Measurements from ENCODE around the gene PDLIM5. TPM values are rescaled to one million over a fixed set of nuclear protein-coding genes. Genes with fewer than 3 reads are reported as not detected.

PDLIM5 gene
- total RNA-seq, 1 donor from 2014 or later, result 27.8 TPM

DNA sequence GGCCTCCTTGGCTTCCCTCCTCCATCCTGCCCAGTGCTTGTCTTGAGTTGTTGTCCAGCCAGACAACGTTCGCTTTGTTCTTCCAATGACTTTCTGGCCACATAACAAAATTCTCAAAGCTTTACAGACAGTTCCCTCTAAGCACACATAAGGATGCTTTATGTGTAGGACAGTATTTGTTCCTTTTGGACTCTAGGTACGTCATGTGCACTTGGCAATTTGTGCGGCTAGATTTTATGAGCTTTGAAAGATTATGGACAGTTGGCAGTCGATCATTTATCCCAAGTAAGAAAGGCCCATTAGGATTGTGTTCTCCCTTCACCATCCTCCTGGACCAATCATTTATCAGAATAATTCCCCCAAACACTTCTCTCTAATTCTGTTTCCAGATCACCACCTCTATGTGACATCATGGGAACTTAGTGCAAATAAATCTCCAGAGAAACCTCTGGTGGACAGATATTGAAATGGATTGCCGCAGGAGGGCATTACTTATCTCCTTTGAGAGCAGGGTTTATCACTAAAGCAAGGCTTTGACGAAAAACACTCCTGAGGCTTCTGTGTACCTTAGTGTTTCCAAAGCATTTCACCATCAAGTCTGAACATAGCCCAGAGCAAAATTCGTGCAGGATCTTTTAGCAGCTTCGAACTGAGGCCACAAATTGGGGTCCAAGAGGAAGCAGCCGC lies 228.6 kb downstream of the PDLIM5 start:
- intact Hi-C loops (cut with micrococcal nuclease), result no loop called here

DNA sequence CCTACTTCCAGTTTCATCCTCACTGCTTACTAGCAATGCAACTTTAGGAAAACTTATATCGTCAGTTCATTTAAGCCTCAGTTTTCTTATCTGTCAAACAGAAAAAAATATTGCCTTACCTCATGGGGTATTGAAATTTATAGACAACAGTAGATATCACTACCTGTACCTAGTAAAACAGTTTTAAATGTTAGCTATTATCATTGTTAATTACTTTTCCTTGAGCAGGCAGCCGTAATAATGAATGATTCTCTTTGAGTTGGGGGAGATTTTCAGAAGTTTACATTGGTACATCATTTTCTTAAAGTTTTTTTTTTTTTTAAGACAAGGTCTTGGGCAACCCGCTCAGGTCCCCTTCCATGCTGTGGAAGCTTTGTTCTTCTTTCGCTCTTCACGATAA lies 234.3 kb downstream of the PDLIM5 start:
- intact Hi-C loops (cut with micrococcal nuclease), result no loop called here

DNA sequence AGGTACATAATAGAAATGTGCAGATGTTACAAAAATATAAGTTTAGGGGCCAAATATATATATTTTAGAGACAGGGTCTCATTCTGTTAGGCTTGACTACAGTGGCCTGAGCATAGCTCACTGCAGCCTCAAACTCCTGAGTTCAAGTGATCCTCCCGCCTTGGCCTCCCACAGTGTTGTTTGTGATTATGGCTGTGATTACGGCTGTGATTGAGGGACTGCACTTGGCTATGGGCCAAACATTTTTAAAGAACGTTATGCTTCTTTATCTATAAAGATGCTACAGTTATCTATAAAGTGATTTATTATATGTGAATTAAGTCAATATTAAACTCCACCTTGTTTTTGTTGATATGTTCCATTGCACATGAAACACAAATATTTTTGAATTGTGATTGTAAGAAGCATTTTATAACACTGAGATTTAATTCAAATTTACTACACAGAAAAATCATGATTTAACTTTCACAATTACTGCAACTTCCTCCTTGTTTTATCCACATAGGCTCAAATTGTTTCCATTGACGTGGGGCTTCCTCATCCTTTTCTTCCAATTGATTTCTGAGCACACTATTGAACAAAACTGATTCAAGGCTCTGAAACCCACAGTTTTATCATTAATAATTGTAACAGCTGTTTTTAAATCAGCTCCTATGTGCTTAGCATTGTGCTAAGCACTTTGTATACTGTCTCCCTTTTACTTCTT lies 237.6 kb downstream of the PDLIM5 start:
- intact Hi-C loops (cut with micrococcal nuclease), result no loop called here

DNA sequence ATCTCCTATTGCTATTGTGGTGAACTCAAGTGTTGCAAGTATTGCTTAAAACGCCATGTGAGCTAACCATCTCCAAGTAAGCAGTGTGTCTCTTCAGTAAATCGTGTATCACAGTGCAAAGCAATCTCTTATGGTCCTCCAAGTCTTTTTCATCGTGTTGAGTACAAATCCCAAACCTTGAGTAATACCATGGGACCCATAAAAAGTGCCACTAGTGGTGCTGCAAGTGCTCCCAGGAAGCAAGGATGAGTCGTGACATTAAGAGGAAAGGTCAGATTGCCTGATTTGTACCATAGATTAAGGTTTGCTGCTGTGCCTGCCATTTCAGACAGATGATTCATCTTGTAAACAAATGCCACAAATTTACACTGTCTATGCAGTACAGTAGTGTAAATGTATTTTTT lies 239.1 kb downstream of the PDLIM5 start:
- intact Hi-C loops (cut with micrococcal nuclease), result no loop called here

DNA sequence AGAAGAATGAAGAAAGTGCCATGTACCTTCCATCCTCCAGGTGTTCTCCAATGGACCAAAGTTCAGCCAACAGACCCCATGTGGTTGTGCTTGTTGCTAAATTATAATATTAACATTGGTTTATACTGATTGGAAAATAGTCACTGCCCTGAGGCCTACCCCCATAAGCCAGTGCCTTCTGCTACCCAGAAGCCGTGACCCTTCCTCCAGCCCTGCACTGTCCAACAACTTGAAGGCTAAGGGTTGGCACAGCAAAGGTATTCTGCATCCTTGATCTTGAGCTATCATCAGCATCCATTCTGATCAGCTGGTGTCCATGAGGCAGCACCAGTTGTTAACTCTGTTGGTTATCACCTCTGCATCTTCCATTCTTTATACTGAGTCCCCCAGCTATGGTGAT lies 239.8 kb downstream of the PDLIM5 start:
- intact Hi-C loops (cut with micrococcal nuclease), result no loop called here

DNA sequence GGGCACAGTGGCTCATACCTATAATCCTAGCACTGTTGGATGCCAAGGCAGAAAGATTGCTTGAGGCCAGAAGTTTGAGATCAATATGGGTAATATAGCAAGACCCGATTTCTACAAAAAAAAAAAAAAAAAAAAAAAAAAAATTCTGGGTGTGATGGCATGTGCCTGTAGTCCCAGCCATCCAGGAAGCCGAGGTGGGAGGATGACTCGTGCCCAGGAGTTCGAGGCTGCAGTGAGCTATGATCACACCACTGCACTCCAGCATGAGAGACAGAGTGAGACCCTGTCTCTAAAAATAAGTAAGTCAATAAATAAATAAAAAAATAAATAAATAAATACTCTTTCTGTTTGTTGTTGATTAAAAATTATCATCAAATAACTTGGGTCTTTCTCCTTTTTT lies 243.6 kb downstream of the PDLIM5 start:
- intact Hi-C loops (cut with micrococcal nuclease), result no loop called here

DNA sequence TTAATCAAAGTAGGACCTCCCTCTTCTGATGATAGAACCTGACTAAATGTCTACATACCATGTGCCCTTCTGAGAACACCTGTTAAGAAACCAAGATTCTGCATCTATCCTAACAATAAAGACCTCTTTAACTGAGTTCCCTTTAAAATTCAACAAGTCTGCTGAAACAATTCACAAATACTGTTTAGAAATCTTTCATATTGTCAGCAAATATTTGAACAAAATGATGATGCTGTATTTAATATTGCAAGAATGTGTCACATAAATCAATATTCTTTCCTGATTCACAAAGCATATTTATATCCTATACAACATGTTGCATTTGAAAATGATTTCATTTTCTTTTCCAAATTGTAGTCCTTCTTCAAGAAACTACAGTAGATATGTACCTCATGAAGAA lies 246.4 kb downstream of the PDLIM5 start:
- intact Hi-C loops (cut with micrococcal nuclease), result no loop called here

DNA sequence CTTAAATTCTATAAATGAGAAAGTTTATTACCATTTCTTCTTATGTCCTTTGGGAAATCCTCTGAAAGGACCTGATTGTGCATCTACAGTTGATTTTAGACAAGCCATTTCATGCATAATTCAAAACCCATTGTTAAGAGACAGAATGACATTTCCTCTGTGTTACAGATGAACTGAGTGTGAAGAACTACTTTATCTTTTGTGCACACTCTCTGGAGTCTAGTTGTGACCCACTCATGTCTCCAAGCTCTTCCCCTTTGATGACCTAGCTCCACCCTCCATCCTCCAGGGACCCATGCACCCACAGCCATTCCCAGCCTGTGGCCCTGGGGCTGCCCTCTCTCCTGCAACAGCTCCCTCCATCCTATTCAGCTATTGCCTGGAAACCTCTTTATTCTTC lies 248.6 kb downstream of the PDLIM5 start:
- intact Hi-C loops (cut with micrococcal nuclease), result no loop called here

DNA sequence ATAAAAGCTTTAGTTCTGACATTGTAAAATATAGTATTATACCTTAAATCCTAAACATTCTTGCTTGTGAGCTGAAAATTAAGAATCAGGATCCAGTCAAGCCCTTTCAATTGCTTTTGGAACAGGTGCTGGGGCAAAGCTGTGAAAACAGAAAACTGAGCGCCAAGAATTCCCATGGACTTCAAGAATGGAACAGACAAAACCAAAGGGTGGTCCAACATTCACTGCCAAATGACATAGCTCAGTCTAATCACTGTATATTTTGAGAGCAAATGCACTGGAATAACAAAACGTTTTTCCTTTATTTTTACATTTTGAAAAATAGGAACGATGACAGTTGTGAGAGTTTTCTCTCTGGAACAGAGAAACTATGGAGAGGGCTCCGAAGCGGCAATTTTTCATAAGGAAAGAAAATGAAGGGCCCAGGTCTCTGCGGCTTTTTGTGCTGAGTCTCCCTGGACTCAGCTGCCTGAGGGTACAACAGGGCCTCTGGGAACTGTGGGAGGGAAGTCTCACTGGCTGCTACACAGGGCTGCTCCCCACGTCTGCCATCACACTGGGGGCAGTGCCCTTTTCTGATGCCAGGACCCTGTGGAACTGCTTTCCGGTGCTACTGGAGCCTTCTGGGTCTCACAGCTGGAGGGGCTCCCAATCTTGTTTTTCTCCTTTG lies 250.0 kb downstream of the PDLIM5 start:
- intact Hi-C loops (cut with micrococcal nuclease), result no loop called here

DNA sequence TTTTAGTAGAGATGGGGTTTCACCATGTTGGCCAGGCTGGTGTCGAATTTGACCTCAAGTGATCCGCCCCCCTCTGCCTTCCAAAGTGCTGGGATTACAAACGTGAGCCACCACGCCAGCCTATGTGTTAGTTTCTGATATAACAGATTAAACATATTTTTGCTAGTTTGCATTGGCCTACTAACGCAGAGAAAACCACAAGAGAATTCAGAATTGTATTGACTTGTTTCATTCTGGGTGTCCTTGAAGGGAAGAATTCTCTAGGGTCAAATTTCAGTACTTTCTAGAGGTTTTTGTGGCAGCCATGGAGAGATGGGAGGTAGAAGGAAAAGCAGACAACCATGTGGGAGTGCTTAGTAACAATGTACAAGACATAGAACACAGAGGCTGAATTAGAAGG lies 259.9 kb downstream of the PDLIM5 start:
- intact Hi-C loops (cut with micrococcal nuclease), result no loop called here

DNA sequence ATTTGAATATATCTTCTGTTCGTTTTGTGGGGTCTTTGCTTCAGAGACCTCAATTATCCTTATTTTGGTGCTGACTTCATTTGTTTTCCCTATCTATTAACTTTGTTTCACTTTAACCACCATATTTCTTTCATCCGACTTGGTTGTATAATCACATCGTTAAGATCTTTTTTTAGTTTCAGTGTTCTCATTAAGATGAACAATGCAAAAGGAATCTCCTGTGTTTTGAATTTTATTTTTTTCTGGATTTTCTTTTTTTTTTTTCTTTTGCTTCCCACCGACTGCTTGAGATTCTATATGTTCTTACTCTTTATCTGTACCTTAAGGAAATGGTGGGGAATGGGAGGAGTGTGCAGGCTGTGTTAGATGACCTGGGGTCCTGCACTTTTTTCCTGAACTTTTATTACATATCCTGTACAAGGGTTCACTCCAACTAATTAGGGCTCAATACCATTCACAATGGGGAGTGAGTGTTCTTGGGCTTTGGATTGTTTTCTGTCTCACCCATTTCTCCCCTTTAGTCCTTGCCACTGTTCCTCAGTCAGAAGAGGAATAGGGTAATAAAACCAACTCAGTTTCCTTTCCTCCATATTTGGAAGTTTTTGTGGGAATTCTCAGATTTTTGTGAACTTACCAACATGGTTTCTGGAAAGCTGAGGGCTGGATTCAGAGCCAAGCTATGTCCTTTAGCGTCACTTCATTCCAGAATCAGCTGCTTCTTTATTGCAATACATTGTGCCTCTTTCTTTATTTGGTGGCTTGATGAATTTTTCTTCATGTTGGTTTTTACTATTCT lies 262.8 kb downstream of the PDLIM5 start:
- intact Hi-C loops (cut with micrococcal nuclease), result no loop called here

DNA sequence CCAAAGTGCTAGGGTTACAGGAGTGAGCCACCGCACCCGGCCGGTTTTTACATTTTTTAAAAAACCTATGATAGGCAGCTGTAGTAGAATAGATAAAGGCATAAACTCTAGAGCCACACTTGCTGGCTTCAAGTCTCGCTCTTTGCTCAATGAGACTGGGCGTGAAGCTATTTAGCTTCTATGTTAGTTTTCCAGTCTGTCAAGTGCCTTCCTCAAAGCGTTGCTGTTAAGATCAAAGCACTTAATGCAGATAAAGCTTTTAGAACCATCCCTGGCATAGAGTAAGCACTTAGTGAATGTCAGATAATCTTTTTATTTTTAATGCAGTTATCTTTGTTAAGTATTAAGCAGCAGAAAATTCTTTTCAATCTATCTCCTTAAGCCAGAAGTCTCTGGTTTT lies 264.0 kb downstream of the PDLIM5 start:
- intact Hi-C loops (cut with micrococcal nuclease), result no loop called here

Other genes starting within 250 kb of the PDLIM5 start
- 32.3 and 34.7 TPM in 2 replicates for gene SMARCAD1, start 244.1 kb upstream of the PDLIM5 start, total RNA-seq
- gene HPGDS, start 109.1 kb upstream of the PDLIM5 start, total RNA-seq, result 3.2 and 4.4 TPM in 2 replicates

All from T-helper 2 cell treated with Interferon-gamma antibody and Interleukin-4, amounts not matched to agents 100 ng/mL and 5 ng/mL, for 36 hours (primary cell).